DOHH2 (cell line): ENCODE results near the gene KLK8.

Experiments
- EZH2phosphoT487 ChIP-seq: fragments of 200-600 bp; sonication (generic); IDR thresholded peaks from 2 replicates; pipeline ENCODE4 v1.6.1; 2017; ENCODE audit warnings: borderline replicate concordance, mild to moderate bottlenecking, antibody characterized with exemption, low read length, moderate library complexity, mixed read lengths
- TF ChIP-seq, protein P1 (sequence below): fragments of 200-600 bp; sonication (generic); IDR thresholded peaks from one replicate; pipeline ENCODE4 v1.5.1; 2014; ENCODE audit warnings: antibody characterized with exemption, mild to moderate bottlenecking, low read depth, low read length; ENCODE audit not compliant: poor library complexity, severe bottlenecking

- TF ChIP-seq, protein P1, sequence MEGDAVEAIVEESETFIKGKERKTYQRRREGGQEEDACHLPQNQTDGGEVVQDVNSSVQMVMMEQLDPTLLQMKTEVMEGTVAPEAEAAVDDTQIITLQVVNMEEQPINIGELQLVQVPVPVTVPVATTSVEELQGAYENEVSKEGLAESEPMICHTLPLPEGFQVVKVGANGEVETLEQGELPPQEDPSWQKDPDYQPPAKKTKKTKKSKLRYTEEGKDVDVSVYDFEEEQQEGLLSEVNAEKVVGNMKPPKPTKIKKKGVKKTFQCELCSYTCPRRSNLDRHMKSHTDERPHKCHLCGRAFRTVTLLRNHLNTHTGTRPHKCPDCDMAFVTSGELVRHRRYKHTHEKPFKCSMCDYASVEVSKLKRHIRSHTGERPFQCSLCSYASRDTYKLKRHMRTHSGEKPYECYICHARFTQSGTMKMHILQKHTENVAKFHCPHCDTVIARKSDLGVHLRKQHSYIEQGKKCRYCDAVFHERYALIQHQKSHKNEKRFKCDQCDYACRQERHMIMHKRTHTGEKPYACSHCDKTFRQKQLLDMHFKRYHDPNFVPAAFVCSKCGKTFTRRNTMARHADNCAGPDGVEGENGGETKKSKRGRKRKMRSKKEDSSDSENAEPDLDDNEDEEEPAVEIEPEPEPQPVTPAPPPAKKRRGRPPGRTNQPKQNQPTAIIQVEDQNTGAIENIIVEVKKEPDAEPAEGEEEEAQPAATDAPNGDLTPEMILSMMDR, result no peak
- TF ChIP-seq EZH2phosphoT487, result no peak
These were observed 25.9 kb upstream of the KLK8 start for GRCh38 chr19:51027126-51027806.
